ENCODE measurements around the gene FLACC1.
"Not testable (repeated sequence)": the region's sequence is repeated elsewhere in the genome, so short reads cannot be mapped to it uniquely, and the experiment has no call there.

The FLACC1 gene

DNA sequence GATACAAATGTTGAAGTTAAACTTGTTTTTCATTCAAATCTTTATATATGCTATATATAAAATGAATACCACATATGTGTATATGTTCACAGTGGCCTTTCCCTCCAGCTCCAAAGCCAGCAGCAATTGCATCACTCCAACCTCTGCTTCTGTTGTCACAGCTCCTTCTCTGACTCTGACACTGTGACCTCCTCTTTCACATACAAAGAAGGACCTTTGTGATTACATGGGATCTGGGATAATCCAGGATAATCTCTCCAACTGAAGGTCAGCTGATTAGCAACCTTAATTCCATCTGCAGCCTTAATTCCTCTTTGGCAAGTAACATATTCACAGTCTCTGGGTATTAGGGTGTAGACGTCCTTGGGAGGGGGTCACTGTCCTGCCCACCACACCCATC is 8.4 kb downstream of the FLACC1 start:
- no peak for DNase-seq

DNA sequence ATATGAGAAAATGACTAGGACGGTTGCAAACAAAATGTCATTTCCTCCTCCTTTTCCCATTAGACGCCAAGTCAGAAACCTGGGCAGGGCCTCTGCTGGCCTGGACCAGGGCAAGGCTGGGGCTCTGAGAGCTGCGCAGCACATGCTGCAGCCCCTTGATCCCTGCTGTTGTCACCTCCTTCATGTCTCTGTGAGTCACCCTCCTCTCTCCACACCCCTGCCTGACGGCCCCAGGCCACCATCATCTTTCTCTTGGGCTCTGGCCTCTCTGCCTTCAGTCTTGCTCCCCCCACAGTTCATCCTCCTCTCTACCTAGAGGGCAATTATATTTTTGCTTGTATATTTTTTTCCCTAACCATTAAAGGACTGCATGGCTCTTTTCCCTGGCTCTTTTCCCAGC is 10.0 kb downstream of the FLACC1 start:
- DNase-seq, result no peak

GRCh38 chr2:201345625-201346213 is 11.4 kb downstream of the FLACC1 start:
- DNase-seq, result no peak

DNA sequence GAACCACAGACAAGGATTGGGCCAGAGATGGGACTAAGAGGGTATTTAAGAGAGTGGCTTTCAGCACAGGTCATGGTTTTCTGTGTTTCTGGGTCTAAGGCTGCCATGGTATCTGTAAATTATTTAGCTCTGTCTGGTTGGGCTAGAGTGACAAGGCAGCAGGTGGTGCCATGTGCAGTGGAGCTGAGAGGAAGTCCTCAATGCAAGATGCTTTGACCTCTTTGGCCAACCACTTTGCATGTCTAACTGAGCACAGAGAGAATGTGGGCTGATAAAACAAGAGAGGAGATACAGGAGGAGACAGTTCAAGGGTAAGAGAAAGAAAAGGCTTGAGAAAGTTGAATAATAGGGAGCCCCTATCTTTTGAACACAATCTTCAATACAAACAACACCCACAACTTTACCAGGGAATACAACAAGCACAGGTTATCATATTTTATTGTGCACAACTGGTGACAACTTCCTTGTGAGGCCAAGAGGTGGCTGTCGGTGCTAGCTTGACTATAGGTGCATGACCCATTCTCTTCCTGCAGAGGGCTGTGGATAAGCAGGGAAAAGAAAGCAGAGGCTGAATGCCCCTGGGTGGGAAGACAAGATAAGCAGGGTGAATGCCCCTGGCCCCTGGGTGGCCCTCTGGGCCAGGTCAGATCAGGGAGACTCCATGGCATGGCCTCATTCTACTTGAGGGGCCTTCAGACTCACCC is 12.3 kb downstream of the FLACC1 start:
- no peak for DNase-seq

DNA sequence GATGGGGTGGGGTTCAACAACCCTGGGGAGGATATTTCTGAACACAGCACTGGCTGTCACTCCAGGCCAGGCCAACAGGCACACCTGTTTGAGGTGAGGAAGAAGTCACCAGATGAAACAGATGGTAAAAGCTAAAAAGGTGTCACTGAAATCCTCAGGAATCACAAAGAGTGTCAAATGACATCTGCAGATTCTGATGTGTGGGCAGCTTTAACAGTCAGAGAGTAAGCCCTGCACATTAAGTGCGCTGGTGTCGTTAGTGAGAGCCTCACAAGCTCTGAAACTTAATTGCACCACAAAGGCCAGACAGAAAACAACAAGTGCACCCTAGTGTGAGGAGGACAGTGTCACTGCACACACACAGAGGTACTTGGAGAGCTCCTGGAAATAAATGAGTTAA is 13.6 kb downstream of the FLACC1 start:
- no peak for DNase-seq

DNA sequence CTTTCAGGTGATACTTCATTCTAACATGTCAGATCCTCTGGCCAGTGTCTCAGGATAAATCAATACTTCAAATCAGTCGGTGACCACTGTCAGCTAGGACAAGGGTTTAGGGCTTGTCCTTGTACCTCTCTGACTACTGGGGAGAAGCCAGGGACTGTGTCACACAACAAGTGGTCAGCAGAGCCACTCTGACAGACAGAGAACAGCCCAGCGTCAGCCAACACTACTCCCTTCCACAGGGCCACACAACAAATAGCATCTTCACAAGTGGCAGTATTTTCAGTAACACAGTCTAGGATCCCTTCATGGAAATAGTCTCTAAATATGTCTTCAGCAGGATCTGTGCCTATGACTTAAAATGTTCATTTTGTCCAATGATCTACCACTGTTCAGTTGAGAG is 14.2 kb downstream of the FLACC1 start:
- DNase-seq, result no peak

DNA sequence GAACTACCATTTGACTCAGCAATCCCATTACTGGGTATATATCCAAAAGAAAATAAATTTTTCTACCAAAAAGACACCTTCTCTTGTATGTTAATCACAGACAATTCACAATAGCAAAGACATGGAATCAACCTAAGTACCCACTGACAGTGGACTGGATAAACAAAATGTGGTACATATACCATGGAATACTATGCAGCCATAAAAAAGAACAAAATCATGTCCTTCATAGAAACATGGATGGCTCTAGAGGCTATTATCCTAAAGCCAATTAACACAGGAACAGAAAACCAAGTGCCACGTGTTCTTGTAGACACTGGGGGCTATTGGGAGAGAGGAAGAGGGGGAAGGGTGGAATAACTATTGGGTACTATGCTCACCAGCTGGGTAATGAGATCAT is 27.7 kb downstream of the FLACC1 start:
- DNase-seq, result no peak

DNA sequence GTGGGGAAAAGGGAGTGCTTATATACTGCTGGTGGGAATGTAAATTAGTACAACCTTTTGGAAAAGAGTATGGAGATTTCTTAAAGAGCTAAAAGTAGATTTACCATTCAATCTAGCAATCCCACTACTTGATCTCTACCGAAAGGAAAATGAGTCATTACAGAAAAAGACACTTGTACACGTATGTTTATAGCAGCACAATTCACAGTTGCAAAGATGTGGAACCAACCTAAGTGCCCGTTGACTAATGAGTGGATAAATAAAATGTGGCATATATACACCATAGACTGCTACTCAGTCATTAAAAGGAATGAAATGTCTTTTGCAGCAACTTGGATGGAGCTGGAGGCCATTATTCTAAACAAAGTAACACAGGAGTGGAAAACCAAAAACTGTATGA is 29.5 kb downstream of the FLACC1 start:
- no peak for DNase-seq

- no peak for DNase-seq
Measured at GRCh38 chr2:201322772-201323171, 34.4 kb downstream of the FLACC1 start.

DNA sequence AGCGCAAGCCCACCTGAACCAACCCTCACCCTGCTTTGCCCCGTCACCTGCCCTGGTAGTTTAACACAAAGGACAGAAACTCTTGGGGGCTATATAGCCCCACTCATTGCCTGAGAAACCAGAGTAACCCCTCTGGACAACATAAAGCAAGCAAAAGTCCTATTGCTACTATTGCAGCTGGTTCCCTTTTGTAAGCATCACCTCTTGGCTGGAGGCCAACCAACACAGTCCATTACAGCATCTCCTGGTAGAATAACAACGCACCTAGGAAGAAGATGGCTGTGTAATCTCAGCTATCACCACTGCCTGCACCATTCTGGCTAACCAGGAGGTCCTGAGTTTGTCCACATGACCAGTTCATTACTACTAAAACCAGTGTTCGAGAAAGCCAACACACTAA is 36.4 kb downstream of the FLACC1 start:
- no peak for DNase-seq

DNA sequence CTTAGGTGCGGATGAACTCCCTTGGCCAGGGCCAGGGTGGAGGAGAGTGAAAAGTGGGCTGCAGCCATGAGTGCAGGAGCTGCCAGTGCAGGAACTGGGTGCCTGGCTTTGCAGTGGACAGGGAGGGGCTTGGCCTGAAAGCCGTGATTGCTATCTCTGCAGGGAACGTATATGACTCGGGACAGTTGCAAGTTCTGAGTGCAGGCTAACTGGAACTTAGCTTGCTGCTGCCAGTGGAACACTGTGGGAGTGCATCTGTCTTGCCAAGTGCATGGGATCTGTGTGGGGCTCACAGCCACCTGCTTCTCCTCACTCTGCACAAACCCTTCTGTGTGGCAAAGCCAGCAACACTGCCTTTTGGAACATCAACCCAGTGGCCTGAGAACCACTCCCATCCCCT is 36.9 kb downstream of the FLACC1 start:
- no peak for DNase-seq

DNA sequence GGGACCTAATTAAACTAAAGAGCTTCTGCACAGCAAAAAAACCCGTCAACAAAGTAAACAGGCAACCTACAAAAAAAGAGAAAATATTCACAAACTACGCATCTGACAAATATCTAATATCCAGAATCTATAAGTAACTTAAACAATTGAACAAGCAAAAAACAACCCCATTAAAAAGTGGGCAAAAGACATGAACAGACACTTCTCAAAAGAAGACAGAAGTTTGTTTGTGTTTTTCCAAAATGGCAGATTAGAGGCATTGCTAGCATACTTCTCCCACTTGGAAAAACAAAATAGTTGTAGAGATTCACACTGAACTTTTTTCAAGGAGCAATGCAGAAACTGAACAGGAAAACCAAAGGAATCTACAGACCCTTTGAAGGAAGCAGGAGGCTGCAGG is 37.6 kb downstream of the FLACC1 start:
- DNase-seq, result no peak

DNA sequence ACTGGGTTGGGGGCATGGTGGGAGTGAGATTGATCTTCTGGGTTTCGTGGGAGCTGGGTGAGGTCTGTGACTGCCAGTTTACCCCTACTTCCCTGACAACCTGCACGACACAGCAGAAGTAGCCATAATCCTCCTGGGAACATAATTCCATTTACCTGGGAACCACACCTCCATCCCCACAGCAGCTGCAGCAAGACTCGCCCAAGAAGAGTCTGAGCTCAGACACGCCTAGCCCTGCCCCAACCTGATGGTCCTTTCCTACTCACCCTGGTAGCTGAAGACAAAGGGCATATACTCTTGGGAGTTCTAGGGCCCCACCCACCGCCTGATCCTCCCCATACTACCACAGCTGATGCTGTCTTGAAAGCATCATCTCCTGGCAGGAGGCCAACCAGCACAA is 43.8 kb downstream of the FLACC1 start:
- DNase-seq, result no peak

DNA sequence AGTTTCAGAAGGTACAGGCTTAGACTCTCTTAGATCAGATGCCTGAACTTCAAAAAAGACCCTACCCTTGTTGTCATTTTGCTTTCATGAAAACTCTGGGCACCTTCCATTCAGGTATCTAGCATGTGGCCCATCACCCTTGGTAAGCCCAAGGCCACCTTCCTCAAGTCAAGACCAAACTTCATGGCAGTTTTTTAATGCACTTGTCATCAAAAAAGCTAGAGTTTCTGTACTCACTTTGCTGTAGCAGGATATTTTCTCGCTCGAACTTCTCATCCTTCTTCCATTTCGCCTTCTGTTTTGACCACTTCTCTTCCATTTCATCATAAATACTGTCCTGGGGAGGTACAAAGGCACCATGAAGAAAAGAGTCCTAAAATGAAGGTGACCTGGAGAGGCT is 48.2 kb downstream of the FLACC1 start:
- no peak for DNase-seq

- no peak for DNase-seq
Measured at GRCh38 chr2:201307876-201308275, 49.3 kb downstream of the FLACC1 start.

DNA sequence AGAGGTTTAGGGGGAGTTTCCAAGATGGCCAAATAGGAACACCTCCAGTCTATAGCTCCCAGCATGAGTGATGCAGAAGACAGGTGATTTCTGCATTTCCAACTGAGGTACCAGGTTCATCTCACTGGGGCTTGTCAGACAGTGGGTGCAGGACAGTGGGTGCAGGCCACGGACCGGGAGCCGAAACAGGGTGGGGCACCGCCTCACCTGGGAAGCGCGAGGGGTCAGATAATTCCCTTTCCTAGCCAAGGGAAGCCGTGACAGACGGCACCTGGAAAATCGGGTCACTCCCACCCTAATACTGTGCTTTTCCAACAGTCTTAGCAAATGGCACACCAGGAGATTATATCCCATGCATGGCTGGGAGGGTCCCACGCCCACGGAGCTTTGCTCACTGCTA is 57.2 kb downstream of the FLACC1 start:
- not testable (repeated sequence) for DNase-seq

- DNase-seq, result no peak
Measured at GRCh38 chr2:201298462-201299052, 58.6 kb downstream of the FLACC1 start.

- DNase-seq, result not testable (repeated sequence)
Measured at GRCh38 chr2:201290457-201291148, 66.5 kb downstream of the FLACC1 start.

DNA sequence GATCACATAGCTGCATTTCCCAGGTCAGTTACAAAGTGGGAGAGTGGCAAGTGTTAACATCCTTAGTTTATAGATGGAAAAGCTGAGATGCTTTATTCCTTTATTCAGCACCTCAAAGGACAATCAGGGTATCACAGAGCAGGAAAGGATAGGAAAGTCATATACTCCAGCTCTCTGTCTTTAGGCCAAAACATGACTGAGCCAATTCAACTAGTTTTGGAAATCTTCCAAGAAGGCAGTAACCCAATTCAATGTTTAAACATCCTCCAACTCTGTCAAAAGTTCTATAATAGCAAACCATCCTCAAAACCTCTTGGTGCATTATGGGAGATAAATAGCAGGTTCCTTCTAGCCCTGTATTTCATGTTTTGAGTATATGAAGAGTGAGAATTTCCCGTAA is 71.6 kb downstream of the FLACC1 start:
- no peak for DNase-seq

DNA sequence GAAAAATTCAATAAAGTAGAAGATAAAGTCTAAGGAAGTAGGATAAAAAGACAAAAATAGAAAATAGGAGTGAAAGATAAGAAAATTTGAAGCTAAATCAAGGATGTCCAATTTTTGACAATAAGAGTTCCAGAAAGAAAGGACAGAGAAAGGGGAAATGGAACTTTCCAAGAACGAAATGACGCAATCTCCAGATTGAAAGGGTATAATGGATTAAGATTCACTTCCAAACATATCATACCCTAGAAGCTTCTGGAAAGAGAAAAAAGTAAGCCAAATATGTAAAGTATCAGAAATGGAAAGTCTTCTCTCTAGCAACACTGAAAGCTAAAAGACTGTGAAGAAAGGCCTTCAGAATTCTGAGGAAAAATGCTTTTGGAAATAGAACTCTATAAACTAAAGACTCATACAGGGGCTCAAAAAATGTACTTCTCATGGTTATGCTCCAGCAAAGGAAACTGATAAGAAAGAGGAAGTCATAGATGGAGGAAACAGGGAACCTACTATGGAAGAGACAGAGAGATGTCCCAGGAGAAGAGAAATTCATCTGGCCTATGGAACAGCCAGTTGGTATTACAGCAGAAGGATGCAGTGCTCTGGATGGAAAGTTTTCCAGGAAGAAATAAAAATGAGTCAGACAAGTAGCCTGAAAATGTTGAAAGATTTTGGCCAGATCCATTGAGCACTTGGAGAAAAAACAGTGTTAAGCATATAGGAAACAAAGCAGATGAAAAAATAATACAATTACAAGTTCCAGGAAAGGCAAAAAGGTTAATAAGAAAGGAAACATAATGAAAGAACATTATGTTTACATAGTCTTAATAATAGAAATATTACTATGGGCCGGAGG is 76.7 kb downstream of the FLACC1 start:
- no peak for DNase-seq

DNA sequence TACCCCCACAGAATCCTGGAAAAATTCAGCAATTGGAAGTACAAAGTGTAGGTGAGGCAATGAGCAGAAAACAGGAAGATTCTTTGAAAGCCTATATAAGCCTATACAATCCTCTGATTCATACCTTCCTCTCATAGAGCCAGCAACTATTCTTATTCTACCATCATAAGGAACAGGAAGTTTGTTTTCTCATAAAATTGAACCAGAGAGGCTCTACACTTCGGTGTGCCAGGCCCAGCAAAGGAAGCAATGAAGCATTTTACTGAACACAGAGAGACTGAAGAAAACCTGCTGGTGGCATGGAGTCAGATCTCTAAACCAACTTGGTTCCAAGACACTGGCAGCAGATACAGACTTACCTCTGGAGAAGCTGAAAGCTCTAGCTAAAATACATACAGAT is 78.1 kb downstream of the FLACC1 start:
- DNase-seq, result no peak

- no peak for DNase-seq
Measured at GRCh38 chr2:201276511-201276910, 80.6 kb downstream of the FLACC1 start.

GRCh38 chr2:201275990-201276389 is 81.2 kb downstream of the FLACC1 start:
- DNase-seq, result no peak

All from CD4-positive, alpha-beta T cell treated with Interferon gamma for 1 hour (primary cell).